Measurements from ENCODE around the gene IPCEF1.

Gene IPCEF1

GRCh38 chr6:154354265-154354777 lies 2.3 kb downstream of the IPCEF1 start:
- TF ChIP-seq CTCF (IDR thresholded peaks at IDR 0.05; ENCODE audit: control insufficient read depth, extremely low read depth, insufficient read depth), result no peak
- no peak overlapping the region for H3K4me3 ChIP-seq (ENCODE audit: low read depth, low read length)
- DNase-seq (ENCODE audit: low read depth), result no peak

- no peak for TF ChIP-seq CTCF (IDR thresholded peaks at IDR 0.05; ENCODE audit: control insufficient read depth, extremely low read depth, insufficient read depth)
- DNase-seq (ENCODE audit: low read depth), result no peak
- no peak overlapping the region for H3K4me3 ChIP-seq (ENCODE audit: low read depth, low read length)
Observed at GRCh38 chr6:154353626-154354025, 3.0 kb downstream of the IPCEF1 start.

GRCh38 chr6:154352898-154353585 lies 3.6 kb downstream of the IPCEF1 start:
- no peak for DNase-seq (ENCODE audit: low read depth)
- no peak for TF ChIP-seq CTCF (IDR thresholded peaks at IDR 0.05; ENCODE audit: control insufficient read depth, extremely low read depth, insufficient read depth)
- H3K4me3 ChIP-seq (ENCODE audit: low read depth, low read length), result no peak overlapping the region

GRCh38 chr6:154350293-154350692 lies 6.3 kb downstream of the IPCEF1 start:
- DNase-seq (ENCODE audit: low read depth), result no peak

GRCh38 chr6:154347981-154348380 lies 8.6 kb downstream of the IPCEF1 start:
- TF ChIP-seq CTCF (IDR thresholded peaks at IDR 0.05; ENCODE audit: control insufficient read depth, extremely low read depth, insufficient read depth), result no peak
- no peak for DNase-seq (ENCODE audit: low read depth)

More at GRCh38 chr6:154350293-154350692, 6.3 kb downstream of the IPCEF1 start:
- TF ChIP-seq CTCF (IDR thresholded peaks at IDR 0.05; ENCODE audit: control insufficient read depth, extremely low read depth, insufficient read depth), result no peak
- H3K4me3 ChIP-seq (ENCODE audit: low read depth, low read length), result no peak overlapping the region

GRCh38 chr6:154345811-154346210 lies 10.8 kb downstream of the IPCEF1 start:
- TF ChIP-seq CTCF (IDR thresholded peaks at IDR 0.05; ENCODE audit: control insufficient read depth, extremely low read depth, insufficient read depth), result no peak
- DNase-seq (ENCODE audit: low read depth), result no peak

More at GRCh38 chr6:154347981-154348380, 8.6 kb downstream of the IPCEF1 start:
- H3K4me3 ChIP-seq (ENCODE audit: low read depth, low read length), result no peak overlapping the region

More at GRCh38 chr6:154345811-154346210, 10.8 kb downstream of the IPCEF1 start:
- no peak overlapping the region for H3K4me3 ChIP-seq (ENCODE audit: low read depth, low read length)
